DND-41 (cell line): ENCODE results near the gene CDH20.

ENCODE experiments used
- EZH2 ChIP-seq: IDR thresholded peaks from 3 replicates; pipeline ENCODE4 v1.6.1; 2012; ENCODE audit warnings: borderline replicate concordance, low read depth, mild to moderate bottlenecking, moderate library complexity, low read length, inconsistent platforms; ENCODE audit not compliant: severe bottlenecking
- TF ChIP-seq, protein P1 (sequence below): IDR thresholded peaks from 2 replicates; pipeline ENCODE4 v1.5.1; 2012; ENCODE audit warnings: borderline replicate concordance, low read length, moderate library complexity, mild to moderate bottlenecking; ENCODE audit not compliant: poor library complexity, severe bottlenecking; ENCODE audit errors: extremely low read depth

DNA sequence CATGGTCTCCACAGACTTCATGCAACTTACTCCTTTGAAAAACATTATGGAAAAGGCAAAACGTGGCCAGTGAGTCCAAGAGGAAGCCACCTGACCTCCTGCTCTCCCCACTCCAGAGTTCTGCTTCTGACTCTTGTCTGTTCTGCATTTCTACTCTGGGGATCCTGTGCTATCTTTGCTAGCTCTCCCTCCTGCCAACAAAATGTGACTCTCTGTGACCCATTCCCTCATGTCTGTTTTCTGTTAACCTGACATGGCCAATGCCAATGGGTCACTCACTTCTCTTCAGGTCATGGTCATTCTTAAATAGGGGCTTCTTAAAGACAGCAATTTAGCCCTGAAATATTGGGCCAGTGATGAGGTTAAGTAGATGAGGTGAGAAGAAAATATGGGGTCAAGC, 210.3 kb downstream of the CDH20 start:
- TF ChIP-seq, protein P1, sequence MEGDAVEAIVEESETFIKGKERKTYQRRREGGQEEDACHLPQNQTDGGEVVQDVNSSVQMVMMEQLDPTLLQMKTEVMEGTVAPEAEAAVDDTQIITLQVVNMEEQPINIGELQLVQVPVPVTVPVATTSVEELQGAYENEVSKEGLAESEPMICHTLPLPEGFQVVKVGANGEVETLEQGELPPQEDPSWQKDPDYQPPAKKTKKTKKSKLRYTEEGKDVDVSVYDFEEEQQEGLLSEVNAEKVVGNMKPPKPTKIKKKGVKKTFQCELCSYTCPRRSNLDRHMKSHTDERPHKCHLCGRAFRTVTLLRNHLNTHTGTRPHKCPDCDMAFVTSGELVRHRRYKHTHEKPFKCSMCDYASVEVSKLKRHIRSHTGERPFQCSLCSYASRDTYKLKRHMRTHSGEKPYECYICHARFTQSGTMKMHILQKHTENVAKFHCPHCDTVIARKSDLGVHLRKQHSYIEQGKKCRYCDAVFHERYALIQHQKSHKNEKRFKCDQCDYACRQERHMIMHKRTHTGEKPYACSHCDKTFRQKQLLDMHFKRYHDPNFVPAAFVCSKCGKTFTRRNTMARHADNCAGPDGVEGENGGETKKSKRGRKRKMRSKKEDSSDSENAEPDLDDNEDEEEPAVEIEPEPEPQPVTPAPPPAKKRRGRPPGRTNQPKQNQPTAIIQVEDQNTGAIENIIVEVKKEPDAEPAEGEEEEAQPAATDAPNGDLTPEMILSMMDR, result no peak
- no peak for TF ChIP-seq EZH2
